Measurements from ENCODE around the gene GALNT2. TPM values are rescaled to one million over a fixed set of nuclear protein-coding genes. Genes with fewer than 3 reads are reported as not detected.
A peak's percentile ranks its signal among the peaks of the same experiment; 100 is the strongest.

Gene GALNT2
- polyA plus RNA-seq, 4 donors: 10.8 to 43.9 (median 23.3) TPM

DNA sequence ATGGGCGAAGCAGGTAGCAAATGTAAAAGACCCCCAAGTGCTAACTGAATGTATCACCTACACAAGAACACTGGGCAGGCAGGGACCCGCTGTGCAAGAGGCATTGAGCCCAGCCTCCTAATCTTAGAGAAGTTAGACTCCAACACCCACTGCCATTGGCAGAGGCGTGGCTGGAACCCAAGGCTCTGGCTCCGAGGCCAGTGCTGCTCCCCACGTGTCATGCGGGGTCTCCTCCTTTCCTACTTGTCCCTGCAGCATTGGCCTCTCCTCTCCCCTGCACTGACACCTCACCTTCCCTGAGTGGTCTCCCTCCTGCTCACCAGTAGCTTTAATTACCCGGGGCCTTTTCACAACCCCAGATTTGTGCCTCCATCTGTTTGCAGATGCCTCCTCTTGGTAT, 107.0 kb downstream of the GALNT2 start:
- Histone ChIP-seq H3K9me3 (ENCODE audit: control insufficient read depth in 2 of 2, insufficient read depth in 1 of 2, low read depth in 1 of 2, low read length in 1 of 2) (no peaks in the 10 kb centered on the region), H3K4me3 (ENCODE audit: low read depth in 1 of 3, low read length in 3 of 3) (no peak overlapping the region), H3K36me3 (ENCODE audit: control insufficient read depth in 3 of 3, insufficient read depth in 2 of 3, low read depth in 1 of 3, low read length in 3 of 3) (peaks cover 0 to 7% (median 4%) of the 10 kb centered on the region in 3 donors), H3K27me3 (ENCODE audit: control insufficient read depth in 3 of 3, insufficient read depth in 3 of 3, low read length in 3 of 3) (no peaks in the 10 kb centered on the region), H3K27ac (ENCODE audit: low read depth in 1 of 3, low read length in 2 of 3) (no peak overlapping the region), H3K4me1 (ENCODE audit: control insufficient read depth in 3 of 3, insufficient read depth in 2 of 3, low read depth in 1 of 3, low read length in 2 of 3) (peaks cover 12 to 30% (median 14%) of the 10 kb centered on the region in 3 donors)
- DNase-seq (no peak), FAIRE-seq (no peak)
- WGBS, 3 donors: 82 to 95% (median 93%) methylated on average over 7 of the region's 7 CpGs

DNA sequence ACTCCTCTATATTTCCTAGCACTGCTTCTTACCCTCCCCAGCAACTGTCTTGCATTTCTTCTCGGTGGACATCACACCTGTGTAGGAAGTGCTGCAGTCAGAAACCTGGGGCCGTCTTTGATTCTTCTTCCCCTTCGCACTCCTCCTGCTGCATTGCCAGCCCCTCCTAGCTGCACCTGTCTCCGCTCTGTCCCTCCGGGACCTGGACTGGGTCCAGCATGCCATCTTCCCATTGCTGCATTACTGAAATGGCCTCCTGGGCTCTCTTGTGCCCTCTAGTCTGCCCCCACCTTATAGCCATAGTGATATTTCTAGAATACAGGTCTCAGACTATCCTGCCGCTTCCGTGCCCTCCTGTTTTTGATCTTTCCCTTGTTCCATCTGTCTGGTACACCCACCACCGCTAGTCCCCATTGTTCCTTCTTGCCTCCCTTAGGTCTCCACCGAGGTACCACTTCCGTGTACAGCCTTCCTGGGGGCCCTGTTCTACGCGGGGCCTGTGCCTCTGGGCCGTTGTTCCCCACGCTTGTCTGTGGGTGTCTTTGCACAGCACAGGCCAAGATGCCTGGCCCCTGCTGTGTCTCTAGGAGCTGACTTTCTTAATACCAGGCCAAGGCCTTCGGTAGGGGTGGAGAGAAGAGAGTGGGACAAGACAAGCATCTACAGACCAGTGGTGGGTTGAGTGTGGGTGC, 107.6 kb downstream of the GALNT2 start:
- Histone ChIP-seq H3K27me3 (ENCODE audit: control insufficient read depth in 3 of 3, insufficient read depth in 3 of 3, low read length in 3 of 3) (no peaks in the 10 kb centered on the region), H3K9me3 (ENCODE audit: control insufficient read depth in 2 of 2, insufficient read depth in 1 of 2, low read depth in 1 of 2, low read length in 1 of 2) (no peaks in the 10 kb centered on the region), H3K36me3 (ENCODE audit: control insufficient read depth in 3 of 3, insufficient read depth in 2 of 3, low read depth in 1 of 3, low read length in 3 of 3) (peaks cover 0 to 7% (median 4%) of the 10 kb centered on the region in 3 donors), H3K4me1 (ENCODE audit: control insufficient read depth in 3 of 3, insufficient read depth in 2 of 3, low read depth in 1 of 3, low read length in 2 of 3) (peaks cover 10 to 30% (median 12%) of the 10 kb centered on the region in 3 donors), H3K27ac (ENCODE audit: low read depth in 1 of 3, low read length in 2 of 3) (peak overlapping the region in 1 of 3 donors; percentile 35), H3K4me3 (ENCODE audit: low read depth in 1 of 3, low read length in 3 of 3) (no peak overlapping the region)
- no peak for DNase-seq
- 78 to 87% (median 85%) methylated on average over 15 of the region's 15 CpGs for WGBS, 3 donors
- FAIRE-seq: no peak

- H3K9me3 ChIP-seq (ENCODE audit: control insufficient read depth in 2 of 2, insufficient read depth in 1 of 2, low read depth in 1 of 2, low read length in 1 of 2): no peaks in the 10 kb centered on the region
- WGBS, 3 donors: 27 to 41% (median 30%) methylated on average over 4 of the region's 4 CpGs
- H3K36me3 ChIP-seq (ENCODE audit: control insufficient read depth in 3 of 3, insufficient read depth in 2 of 3, low read depth in 1 of 3, low read length in 3 of 3): peaks cover 0 to 7% (median 4%) of the 10 kb centered on the region in 3 donors
- peak overlapping the region; percentile 4 to 54 (median 35) for H3K27ac ChIP-seq (ENCODE audit: low read depth in 1 of 3, low read length in 2 of 3)
- H3K27me3 ChIP-seq (ENCODE audit: control insufficient read depth in 3 of 3, insufficient read depth in 3 of 3, low read length in 3 of 3): no peaks in the 10 kb centered on the region
- peaks cover 6 to 27% (median 12%) of the 10 kb centered on the region in 3 donors for H3K4me1 ChIP-seq (ENCODE audit: control insufficient read depth in 3 of 3, insufficient read depth in 2 of 3, low read depth in 1 of 3, low read length in 2 of 3)
- DNase-seq (peak; percentile 74 to 89), FAIRE-seq (no peak)
- no peak overlapping the region for H3K4me3 ChIP-seq (ENCODE audit: low read depth in 1 of 3, low read length in 3 of 3)
Measured at GRCh38 chr1:230175163-230175747, 108.2 kb downstream of the GALNT2 start.

DNA sequence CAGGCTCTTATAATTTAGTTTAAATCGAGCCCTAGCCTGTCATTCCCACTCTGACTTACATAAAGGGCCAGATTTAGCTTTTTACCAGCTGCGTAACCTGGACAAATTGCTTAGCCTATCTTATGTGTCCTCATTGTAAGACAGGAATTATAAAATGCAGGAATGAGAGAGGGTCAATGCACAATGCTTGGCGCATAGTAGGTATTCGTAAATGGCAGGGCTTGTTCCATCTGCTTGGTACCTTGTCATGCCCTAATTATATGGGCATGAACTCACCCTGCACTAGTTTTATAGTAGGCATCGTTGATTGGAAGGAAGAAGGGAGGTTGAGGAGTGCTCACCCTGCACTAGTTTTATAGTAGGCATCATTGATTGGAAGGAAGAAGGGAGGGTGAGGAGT, 108.8 kb downstream of the GALNT2 start:
- Histone ChIP-seq H3K4me3 (ENCODE audit: low read depth in 1 of 3, low read length in 3 of 3) (no peak overlapping the region), H3K36me3 (ENCODE audit: control insufficient read depth in 3 of 3, insufficient read depth in 2 of 3, low read depth in 1 of 3, low read length in 3 of 3) (peaks cover 0 to 7% (median 4%) of the 10 kb centered on the region in 3 donors), H3K27me3 (ENCODE audit: control insufficient read depth in 3 of 3, insufficient read depth in 3 of 3, low read length in 3 of 3) (no peaks in the 10 kb centered on the region), H3K4me1 (ENCODE audit: control insufficient read depth in 3 of 3, insufficient read depth in 2 of 3, low read depth in 1 of 3, low read length in 2 of 3) (peaks cover 6 to 27% (median 12%) of the 10 kb centered on the region in 3 donors), H3K27ac (ENCODE audit: low read depth in 1 of 3, low read length in 2 of 3) (no peak overlapping the region), H3K9me3 (ENCODE audit: control insufficient read depth in 2 of 2, insufficient read depth in 1 of 2, low read depth in 1 of 2, low read length in 1 of 2) (no peaks in the 10 kb centered on the region)
- no peak for DNase-seq
- 54 to 77% (median 69%) methylated on average over 5 of the region's 5 CpGs for WGBS, 3 donors
- no peak for FAIRE-seq

- H3K9me3 ChIP-seq (ENCODE audit: control insufficient read depth in 2 of 2, insufficient read depth in 1 of 2, low read depth in 1 of 2, low read length in 1 of 2): no peaks in the 10 kb centered on the region
- peaks cover 6 to 27% (median 12%) of the 10 kb centered on the region in 3 donors for H3K4me1 ChIP-seq (ENCODE audit: control insufficient read depth in 3 of 3, insufficient read depth in 2 of 3, low read depth in 1 of 3, low read length in 2 of 3)
- peaks cover 0 to 7% (median 4%) of the 10 kb centered on the region in 3 donors for H3K36me3 ChIP-seq (ENCODE audit: control insufficient read depth in 3 of 3, insufficient read depth in 2 of 3, low read depth in 1 of 3, low read length in 3 of 3)
- FAIRE-seq (no peak), DNase-seq (no peak)
- no peaks in the 10 kb centered on the region for H3K27me3 ChIP-seq (ENCODE audit: control insufficient read depth in 3 of 3, insufficient read depth in 3 of 3, low read length in 3 of 3)
- H3K27ac ChIP-seq (ENCODE audit: low read depth in 1 of 3, low read length in 2 of 3): no peak overlapping the region
- WGBS, 3 donors: 61 to 85% (median 79%) methylated on average over 4 of the region's 4 CpGs
- no peak overlapping the region for H3K4me3 ChIP-seq (ENCODE audit: low read depth in 1 of 3, low read length in 3 of 3)
Measured at GRCh38 chr1:230176326-230176725, 109.3 kb downstream of the GALNT2 start.

GRCh38 chr1:230176871-230177411, 109.9 kb downstream of the GALNT2 start:
- no peak overlapping the region for H3K4me3 ChIP-seq (ENCODE audit: low read depth in 1 of 3, low read length in 3 of 3)
- FAIRE-seq (no peak), DNase-seq (no peak)
- H3K36me3 ChIP-seq (ENCODE audit: control insufficient read depth in 3 of 3, insufficient read depth in 2 of 3, low read depth in 1 of 3, low read length in 3 of 3): peaks cover 0 to 7% (median 4%) of the 10 kb centered on the region in 3 donors
- WGBS, 3 donors: 55 to 86% (median 73%) methylated on average over 17 of the region's 17 CpGs
- H3K27me3 ChIP-seq (ENCODE audit: control insufficient read depth in 3 of 3, insufficient read depth in 3 of 3, low read length in 3 of 3): no peaks in the 10 kb centered on the region
- peaks cover 6 to 23% (median 12%) of the 10 kb centered on the region in 3 donors for H3K4me1 ChIP-seq (ENCODE audit: control insufficient read depth in 3 of 3, insufficient read depth in 2 of 3, low read depth in 1 of 3, low read length in 2 of 3)
- peak overlapping the region in 1 of 3 donors; percentile 2 for H3K27ac ChIP-seq (ENCODE audit: low read depth in 1 of 3, low read length in 2 of 3)
- no peaks in the 10 kb centered on the region for H3K9me3 ChIP-seq (ENCODE audit: control insufficient read depth in 2 of 2, insufficient read depth in 1 of 2, low read depth in 1 of 2, low read length in 1 of 2)

- H3K36me3 ChIP-seq (ENCODE audit: control insufficient read depth in 3 of 3, insufficient read depth in 2 of 3, low read depth in 1 of 3, low read length in 3 of 3): peaks cover 0 to 4% (median 4%) of the 10 kb centered on the region in 3 donors
- no peak overlapping the region for H3K4me3 ChIP-seq (ENCODE audit: low read depth in 1 of 3, low read length in 3 of 3)
- H3K9me3 ChIP-seq (ENCODE audit: control insufficient read depth in 2 of 2, insufficient read depth in 1 of 2, low read depth in 1 of 2, low read length in 1 of 2): no peaks in the 10 kb centered on the region
- H3K27ac ChIP-seq (ENCODE audit: low read depth in 1 of 3, low read length in 2 of 3): no peak overlapping the region
- H3K4me1 ChIP-seq (ENCODE audit: control insufficient read depth in 3 of 3, insufficient read depth in 2 of 3, low read depth in 1 of 3, low read length in 2 of 3): peaks cover 6 to 16% (median 9%) of the 10 kb centered on the region in 3 donors
- H3K27me3 ChIP-seq (ENCODE audit: control insufficient read depth in 3 of 3, insufficient read depth in 3 of 3, low read length in 3 of 3): no peaks in the 10 kb centered on the region
- no peak for FAIRE-seq
- WGBS, 3 donors: 89 to 99% (median 94%) methylated on average over 2 of the region's 2 CpGs
- DNase-seq: no peak
Measured at GRCh38 chr1:230179249-230179648, 112.2 kb downstream of the GALNT2 start.

GRCh38 chr1:230185076-230186001, 118.3 kb downstream of the GALNT2 start:
- H3K27me3 ChIP-seq (ENCODE audit: control insufficient read depth in 3 of 3, insufficient read depth in 3 of 3, low read length in 3 of 3): no peaks in the 10 kb centered on the region
- no peak overlapping the region for H3K4me3 ChIP-seq (ENCODE audit: low read depth in 1 of 3, low read length in 3 of 3)
- peaks cover 0 to 7% of the 10 kb centered on the region in 2 donors for H3K9me3 ChIP-seq (ENCODE audit: control insufficient read depth in 2 of 2, insufficient read depth in 1 of 2, low read depth in 1 of 2, low read length in 1 of 2)
- FAIRE-seq (no peak), DNase-seq (peak; percentile 35 to 39)
- 68 to 81% (median 74%) methylated on average over 10 of the region's 10 CpGs for WGBS, 3 donors
- peaks cover 0 to 8% (median 0%) of the 10 kb centered on the region in 3 donors for H3K36me3 ChIP-seq (ENCODE audit: control insufficient read depth in 3 of 3, insufficient read depth in 2 of 3, low read depth in 1 of 3, low read length in 3 of 3)
- peaks cover 5 to 9% (median 8%) of the 10 kb centered on the region in 3 donors for H3K4me1 ChIP-seq (ENCODE audit: control insufficient read depth in 3 of 3, insufficient read depth in 2 of 3, low read depth in 1 of 3, low read length in 2 of 3)
- peak overlapping the region in 2 of 3 donors; percentile 17 to 52 for H3K27ac ChIP-seq (ENCODE audit: low read depth in 1 of 3, low read length in 2 of 3)

Data from small intestine (tissue), 7 donors.